ENCODE results near the gene SF3B2. TPM values are rescaled to one million over a fixed set of nuclear protein-coding genes. Genes with fewer than 3 reads are reported as not detected.

Gene SF3B2
- polyA plus RNA-seq, 2 of the 4 experiments (the other 2 are of a cell fraction) = 108 to 182 TPM

GRCh38 chr11:66083767-66084166 lies 31.6 kb downstream of the SF3B2 start:
- H3K4me1 ChIP-seq = peaks cover 68% of the 10 kb centered on the region
- H3K27ac ChIP-seq = peak overlapping the region; percentile 26 to 57; a peak in 4 of 6 replicates
- WGBS (ENCODE audit: missing lambda C conversion rate) = 82% methylated on average over 3 of the region's 3 CpGs
- DNase-seq (ENCODE audit: low read depth in 1 of 2, low spot score in 1 of 2) (no peak), ATAC-seq (no peak), FAIRE-seq (no peak)
- H3K4me3 ChIP-seq = no peak overlapping the region
- no peaks in the 10 kb centered on the region for H3K9me3 ChIP-seq
- TF ChIP-seq SREBF2 (IDR thresholded peaks at IDR 0.05) (no peak), MAFK (IDR thresholded peaks at IDR 0.05; ENCODE audit: partially characterized antibody) (no peak), RFX5 (IDR thresholded peaks at IDR 0.05) (no peak), EHF (CRISPR knock-in tag; IDR thresholded peaks at IDR 0.05) (no peak)
- TF ChIP-seq, protein P1, sequence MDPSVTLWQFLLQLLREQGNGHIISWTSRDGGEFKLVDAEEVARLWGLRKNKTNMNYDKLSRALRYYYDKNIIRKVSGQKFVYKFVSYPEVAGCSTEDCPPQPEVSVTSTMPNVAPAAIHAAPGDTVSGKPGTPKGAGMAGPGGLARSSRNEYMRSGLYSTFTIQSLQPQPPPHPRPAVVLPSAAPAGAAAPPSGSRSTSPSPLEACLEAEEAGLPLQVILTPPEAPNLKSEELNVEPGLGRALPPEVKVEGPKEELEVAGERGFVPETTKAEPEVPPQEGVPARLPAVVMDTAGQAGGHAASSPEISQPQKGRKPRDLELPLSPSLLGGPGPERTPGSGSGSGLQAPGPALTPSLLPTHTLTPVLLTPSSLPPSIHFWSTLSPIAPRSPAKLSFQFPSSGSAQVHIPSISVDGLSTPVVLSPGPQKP (IDR thresholded peaks at IDR 0.05; ENCODE audit: low read depth, low read length) = no peak
- ChIA-PET CTCF (interaction anchor here (1.2 to 9.7 kb wide), 7 partner anchors 14 to 138 kb away, joined by 3 to 82 read pairs (median 5); partner anchors contain the start of gene PACS1), POLR2A (no interaction called here)
- peak overlapping the region; percentile 57 for H3K4me2 ChIP-seq

GRCh38 chr11:66084821-66085475 lies 32.8 kb downstream of the SF3B2 start:
- Histone ChIP-seq H3K9me3 (no peaks in the 10 kb centered on the region), H3K4me3 (no peak overlapping the region), H3K4me2 (peak overlapping the region; percentile 57), H3K27ac (no peak overlapping the region), H3K4me1 (peaks cover 57% of the 10 kb centered on the region)
- ChIA-PET POLR2A (no interaction called here), CTCF (interaction anchor here (0.8 to 9.7 kb wide), 6 partner anchors 15 to 62 kb away, joined by 3 to 82 read pairs (median 4); partner anchors contain the start of gene PACS1)
- FAIRE-seq (no peak), ATAC-seq (no peak), DNase-seq (ENCODE audit: low read depth in 1 of 2, low spot score in 1 of 2) (no peak)
- TF ChIP-seq RNF2 (IDR thresholded peaks at IDR 0.05; ENCODE audit: borderline replicate concordance, low read depth) (no peak), ZFP36 (IDR thresholded peaks at IDR 0.05; ENCODE audit: borderline replicate concordance, partially characterized antibody) (no peak), FOSB (CRISPR knock-in tag; IDR thresholded peaks at IDR 0.05) (no peak), RFX5 (IDR thresholded peaks at IDR 0.05) (no peak), CBX8 (IDR thresholded peaks at IDR 0.05) (no peak)
- WGBS (ENCODE audit: missing lambda C conversion rate) = 87% methylated on average over 3 of the region's 3 CpGs

GRCh38 chr11:66087148-66087908 lies 35.2 kb downstream of the SF3B2 start:
- WGBS (ENCODE audit: missing lambda C conversion rate) = 95% methylated on average over 9 of the region's 9 CpGs
- ATAC-seq (peak in 1 of 2 experiments; percentile 28; a peak in 2 of 6 replicates), DNase-seq (ENCODE audit: low read depth in 1 of 2, low spot score in 1 of 2) (no peak), FAIRE-seq (no peak)
- Histone ChIP-seq H3K27ac (no peak overlapping the region), H3K4me3 (no peak overlapping the region), H3K9me3 (no peaks in the 10 kb centered on the region), H3K4me2 (no peak overlapping the region), H3K4me1 (peaks cover 39% of the 10 kb centered on the region)
- ChIA-PET POLR2A (no interaction called here), CTCF (interaction anchor here (0.6 to 1.9 kb wide), 4 partner anchors 16 to 92 kb away, joined by 3 to 4 read pairs (median 4); no protein-coding TSS in a partner anchor)
- no peak for TF ChIP-seq CTCF (IDR thresholded peaks at IDR 0.05)
- no peak for TF ChIP-seq EHMT2 (IDR thresholded peaks at IDR 0.05; ENCODE audit: low read depth)
- TF ChIP-seq GATA3 (IDR thresholded peaks at IDR 0.05; ENCODE audit: borderline replicate concordance) = no peak
- TF ChIP-seq SREBF2 (IDR thresholded peaks at IDR 0.05) = no peak
- TF ChIP-seq CEBPB (IDR thresholded peaks at IDR 0.05) = no peak
- TF ChIP-seq, protein P2, sequence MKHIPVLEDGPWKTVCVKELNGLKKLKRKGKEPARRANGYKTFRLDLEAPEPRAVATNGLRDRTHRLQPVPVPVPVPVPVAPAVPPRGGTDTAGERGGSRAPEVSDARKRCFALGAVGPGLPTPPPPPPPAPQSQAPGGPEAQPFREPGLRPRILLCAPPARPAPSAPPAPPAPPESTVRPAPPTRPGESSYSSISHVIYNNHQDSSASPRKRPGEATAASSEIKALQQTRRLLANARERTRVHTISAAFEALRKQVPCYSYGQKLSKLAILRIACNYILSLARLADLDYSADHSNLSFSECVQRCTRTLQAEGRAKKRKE (CRISPR knock-in tag; IDR thresholded peaks at IDR 0.05; ENCODE audit: low read depth) = no peak
- TF ChIP-seq RARB (CRISPR knock-in tag; IDR thresholded peaks at IDR 0.05) = no peak
- TF ChIP-seq HES2 (IDR thresholded peaks at IDR 0.05) = no peak
- no peak for TF ChIP-seq KDM1A (IDR thresholded peaks at IDR 0.05; ENCODE audit: low read depth)
- TF ChIP-seq HEYL (CRISPR knock-in tag; IDR thresholded peaks at IDR 0.05) = no peak
- TF ChIP-seq E2F6 (IDR thresholded peaks at IDR 0.05; ENCODE audit: borderline replicate concordance, low read depth) = no peak
- TF ChIP-seq ZNF302 (CRISPR knock-in tag; IDR thresholded peaks at IDR 0.05) = no peak
- no peak for TF ChIP-seq NR3C1 (IDR thresholded peaks at IDR 0.05)
- TF ChIP-seq ZC3H11A (IDR thresholded peaks at IDR 0.05) = no peak
- TF ChIP-seq NFE2L2 (conservative IDR thresholded peaks at IDR 0.05; ENCODE audit: low read length) = no peak
- TF ChIP-seq RNF2 (IDR thresholded peaks at IDR 0.05; ENCODE audit: borderline replicate concordance, low read depth) = no peak
- TF ChIP-seq PHF8 (IDR thresholded peaks at IDR 0.05; ENCODE audit: borderline replicate concordance, low read depth) = no peak
- no peak for TF ChIP-seq HOXB13 (CRISPR knock-in tag; IDR thresholded peaks at IDR 0.05; ENCODE audit: low read depth)

Measured in A549 (cell line).